Endothelial cell of umbilical vein (primary cell): ENCODE data around the gene BCL11B. TPM values are rescaled to one million over a fixed set of nuclear protein-coding genes. Genes with fewer than 3 reads are reported as not detected.

Experiments used
- BruUV-seq: library from RNA; stranded (reverse); fragments of 400-500 nt; replicated peaks from 2 replicates; lab custom pipeline; 2021; lab: Mats Ljungman, UMichigan
- CTCF ChIA-PET: fragments of 300-600, 350-600 bp; sonication (Branson Sonifier 250); formaldehyde crosslinking; loops from one replicate; lab custom pipeline; 2021; ENCODE audit warnings: antibody characterized with exemption, inconsistent platforms; lab: Charles Lee
- POLR2A ChIA-PET: fragments of 300-600, 350-600 bp; sonication (Branson Sonifier 250); formaldehyde crosslinking; loops from one replicate; lab custom pipeline; 2021; ENCODE audit warnings: antibody characterized with exemption, inconsistent platforms; lab: Charles Lee
- DNase-seq: peaks from one replicate; pipeline ENCODE4 v3.0.0-alpha.2; 2011; ENCODE audit warnings: low read depth, low spot score
- FAIRE-seq: peaks from 2 replicates; lab custom pipeline; 2011; peaks lifted over from hg19 to GRCh38; lab: Jason Lieb, UNC
- H2AFZ ChIP-seq: 2 replicates; pipeline ENCODE4 v1.6.0; 2012; ENCODE audit warnings: low read depth, low read length, control low read depth, inconsistent platforms
- H3K27ac ChIP-seq: 2 replicates; pipeline ENCODE4 v1.5.1; 2011; ENCODE audit warnings: low read depth, mild to moderate bottlenecking, control low read depth, low read length, moderate library complexity; ENCODE audit not compliant: insufficient read depth
- H3K27me3 ChIP-seq, 2 experiments: 2 replicates each; pipeline versions ENCODE4 v1.6.0 to v1.6.1; 2011; ENCODE audit warnings: low read length in 2 of 2, mixed read lengths in 1 of 2; ENCODE audit not compliant: control insufficient read depth in 2 of 2, insufficient read depth in 2 of 2
- H3K36me3 ChIP-seq, 2 experiments: 2 replicates in 1 of 2; 3 replicates in 1 of 2; pipeline ENCODE4 v1.5.1; 2011; ENCODE audit warnings: low read length in 2 of 2, mild to moderate bottlenecking in 1 of 2, moderate library complexity in 1 of 2; ENCODE audit not compliant: control insufficient read depth in 2 of 2, insufficient read depth in 2 of 2; ENCODE audit errors: extremely low read depth in 1 of 2
- H3K4me1 ChIP-seq: 3 replicates; pipeline ENCODE4 v1.5.1; 2011; ENCODE audit warnings: mild to moderate bottlenecking, low read length; ENCODE audit not compliant: control insufficient read depth, insufficient read depth; ENCODE audit errors: extremely low read depth
- H3K4me2 ChIP-seq: 2 replicates; pipeline ENCODE4 v1.6.1; 2011; ENCODE audit warnings: low read length, control low read depth, mixed read lengths; ENCODE audit not compliant: insufficient read depth
- H3K4me3 ChIP-seq, 3 experiments: fragments of 200-600 bp in 1 of 3; sonication (generic), shearing (Covaris generic) in 1 of 3; replicated peaks in 1 of 3; 2 replicates each; pipeline ENCODE4 v1.5.1; 2011 to 2016; ENCODE audit warnings: control low read depth in 3 of 3, low read length in 3 of 3, mild to moderate bottlenecking in 2 of 3, inconsistent platforms in 1 of 3, low read depth in 1 of 3, moderate library complexity in 1 of 3; ENCODE audit not compliant: insufficient read depth in 1 of 3
- H3K79me2 ChIP-seq: 2 replicates; pipeline ENCODE4 v1.6.0; 2012; ENCODE audit warnings: low read length, inconsistent platforms; ENCODE audit not compliant: control insufficient read depth, insufficient read depth
- H3K9ac ChIP-seq: replicated peaks from 2 replicates; pipeline ENCODE3; 2011; ENCODE audit warnings: low read length, control low read depth; ENCODE audit not compliant: insufficient read depth; ENCODE audit errors: extremely low read depth
- H3K9me1 ChIP-seq: replicated peaks from 3 replicates; pipeline ENCODE4 v1.6.0; 2011; ENCODE audit warnings: mild to moderate bottlenecking, low read length; ENCODE audit not compliant: control insufficient read depth, insufficient read depth; ENCODE audit errors: extremely low read depth
- H3K9me3 ChIP-seq: replicated peaks from 2 replicates; pipeline ENCODE4 v1.5.1; 2012; ENCODE audit warnings: low read length, inconsistent platforms; ENCODE audit not compliant: control insufficient read depth, insufficient read depth
- H4K20me1 ChIP-seq: replicated peaks from 2 replicates; pipeline ENCODE3; 2011; ENCODE audit warnings: mild to moderate bottlenecking, low read length; ENCODE audit not compliant: control insufficient read depth, insufficient read depth; ENCODE audit errors: extremely low read depth
- EZH2 ChIP-seq: IDR thresholded peaks from 2 replicates; pipeline ENCODE4 v1.6.1; 2012; ENCODE audit warnings: borderline replicate concordance, low read depth, mild to moderate bottlenecking, moderate library complexity, low read length, inconsistent platforms; ENCODE audit not compliant: severe bottlenecking
- FOS ChIP-seq: IDR thresholded peaks from 2 replicates; pipeline ENCODE4 v1.6.1; 2011; ENCODE audit warnings: mild to moderate bottlenecking, low read length, moderate library complexity, borderline replicate concordance; ENCODE audit not compliant: insufficient read depth
- GATA2 ChIP-seq: IDR thresholded peaks from 2 replicates; pipeline ENCODE4 v1.7.0; 2011; ENCODE audit warnings: low read depth, mild to moderate bottlenecking, moderate library complexity, mixed read lengths, low read length; ENCODE audit not compliant: insufficient read length, insufficient read depth
- JUN ChIP-seq: IDR thresholded peaks from 2 replicates; pipeline ENCODE4 v1.6.1; 2011; ENCODE audit warnings: borderline replicate concordance, low read depth; ENCODE audit not compliant: insufficient read length, insufficient read depth
- MYC ChIP-seq: IDR thresholded peaks from one replicate; pipeline ENCODE4 v1.6.1; 2011; ENCODE audit warnings: mild to moderate bottlenecking, low read depth, low read length
- POLR2A ChIP-seq: IDR thresholded peaks from 2 replicates; pipeline ENCODE4 v1.6.1; 2012; ENCODE audit warnings: low read depth, mild to moderate bottlenecking, control low read depth, low read length
- POLR2AphosphoS5 ChIP-seq: IDR thresholded peaks from 2 replicates; pipeline ENCODE4 v1.6.1; 2012; ENCODE audit warnings: low read depth, mild to moderate bottlenecking, control low read depth, low read length, moderate library complexity; ENCODE audit not compliant: insufficient read depth
- dilution Hi-C: fragments of 300-500 bp; cut with MboI; formaldehyde crosslinking; loops from one replicate; pipeline ENCODE4 v1.15.0; 2019; ENCODE audit warnings: low sequenced_read_pairs; ENCODE audit not compliant: extremely low pct_ligation_motif_present
- intact Hi-C: fragments of 100-400 bp; cut with micrococcal nuclease; formaldehyde crosslinking; loops from one replicate; pipeline ENCODE4 v1.10.0; 2022
- polyA plus RNA-seq, 4 experiments: library from polyadenylated mRNA; depleted of rRNA in 3 of 4; stranded (reverse) in 3 of 4; unstranded in 1 of 4; fragments of >200 nt; gene quantifications; 2 replicates each; pipeline versions ENCODE4 v1.2.1 to v1.2.3, GENCODE V29; 2011 to 2012; ENCODE audit warnings: missing spikeins in 1 of 4
- total RNA-seq: library from RNA; stranded (reverse); gene quantifications from 2 replicates; pipeline ENCODE4 v1.2.3, GENCODE V29; 2021
- TF ChIP-seq, protein P1 (sequence below), 2 donors: IDR thresholded peaks; 1 replicate in 1 of 2; 2 replicates in 1 of 2; pipeline ENCODE4 v1.5.1; 2011; ENCODE audit warnings: low read length in 2 of 2, mild to moderate bottlenecking in 2 of 2, moderate library complexity in 2 of 2, control low read depth in 1 of 2, inconsistent platforms in 1 of 2, low read depth in 1 of 2; ENCODE audit not compliant: insufficient read depth in 1 of 2; ENCODE audit errors: extremely low read depth in 1 of 2

Gene BCL11B
- total and polyA plus RNA-seq, 2 donors (not counting 3 experiments of a cell fraction or from before 2014, with no cell fraction given) = 0.03 to 0.07 TPM

DNA sequence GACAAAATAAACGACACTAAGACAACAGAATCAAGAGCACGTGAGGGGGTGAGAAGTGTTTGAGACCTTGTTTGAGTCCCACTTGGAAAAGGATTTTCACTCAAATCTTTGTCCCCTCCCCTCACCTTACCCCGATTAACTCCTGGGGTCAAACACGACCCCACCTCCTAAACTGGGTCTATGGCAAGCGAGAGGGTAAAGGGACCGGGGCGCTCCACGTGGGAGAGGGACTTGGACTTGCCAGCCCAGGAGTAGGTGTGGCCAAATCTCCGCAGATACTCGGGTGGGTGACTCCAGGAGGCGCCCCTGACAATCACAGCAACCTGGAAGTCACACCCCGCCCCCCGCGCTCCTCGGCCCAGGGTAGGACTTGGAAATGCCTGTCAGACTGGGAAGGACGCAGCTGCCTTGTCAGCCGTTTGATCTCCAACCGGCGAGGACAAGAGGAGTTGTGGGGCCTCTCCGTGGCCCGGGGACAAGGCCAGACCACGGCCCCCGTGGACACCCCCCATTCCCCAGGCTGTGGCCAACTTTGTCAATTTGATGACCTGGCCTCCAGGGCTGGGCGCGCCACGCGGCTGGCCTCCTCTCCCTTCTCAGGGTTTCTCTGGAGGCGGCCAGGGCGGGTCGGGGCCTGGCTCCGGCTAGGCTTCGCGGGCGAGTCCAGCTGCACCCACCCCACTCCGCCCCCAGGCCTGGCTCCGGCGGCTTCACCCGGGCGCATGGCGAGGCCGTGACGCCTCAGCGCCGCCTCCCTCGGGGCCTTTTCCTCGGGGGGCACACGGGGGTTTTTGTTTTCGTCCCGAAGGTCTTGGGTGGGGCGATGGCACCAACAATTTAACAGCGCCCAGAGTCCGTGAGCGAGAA is 1.1 kb upstream of the BCL11B start:
- H3K4me3 ChIP-seq = no peak overlapping the region
- H3K4me1 ChIP-seq = peaks cover 21% of the 10 kb centered on the region
- H4K20me1 ChIP-seq = no peaks in the 10 kb centered on the region
- TF ChIP-seq FOS (no peak), POLR2A (no peak), EZH2 (no peak), POLR2AphosphoS5 (no peak), JUN (no peak), GATA2 (no peak), MYC (no peak)
- TF ChIP-seq, protein P1, sequence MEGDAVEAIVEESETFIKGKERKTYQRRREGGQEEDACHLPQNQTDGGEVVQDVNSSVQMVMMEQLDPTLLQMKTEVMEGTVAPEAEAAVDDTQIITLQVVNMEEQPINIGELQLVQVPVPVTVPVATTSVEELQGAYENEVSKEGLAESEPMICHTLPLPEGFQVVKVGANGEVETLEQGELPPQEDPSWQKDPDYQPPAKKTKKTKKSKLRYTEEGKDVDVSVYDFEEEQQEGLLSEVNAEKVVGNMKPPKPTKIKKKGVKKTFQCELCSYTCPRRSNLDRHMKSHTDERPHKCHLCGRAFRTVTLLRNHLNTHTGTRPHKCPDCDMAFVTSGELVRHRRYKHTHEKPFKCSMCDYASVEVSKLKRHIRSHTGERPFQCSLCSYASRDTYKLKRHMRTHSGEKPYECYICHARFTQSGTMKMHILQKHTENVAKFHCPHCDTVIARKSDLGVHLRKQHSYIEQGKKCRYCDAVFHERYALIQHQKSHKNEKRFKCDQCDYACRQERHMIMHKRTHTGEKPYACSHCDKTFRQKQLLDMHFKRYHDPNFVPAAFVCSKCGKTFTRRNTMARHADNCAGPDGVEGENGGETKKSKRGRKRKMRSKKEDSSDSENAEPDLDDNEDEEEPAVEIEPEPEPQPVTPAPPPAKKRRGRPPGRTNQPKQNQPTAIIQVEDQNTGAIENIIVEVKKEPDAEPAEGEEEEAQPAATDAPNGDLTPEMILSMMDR (IDR thresholded peaks at IDR 0.05; ENCODE audit: extremely low read depth in 1 of 2, insufficient read depth in 1 of 2, low read depth in 1 of 2, low read length in 2 of 2) = no peak
- H3K36me3 ChIP-seq = no peaks in the 10 kb centered on the region
- BruUV-seq = no TSS peak
- H3K9me3 ChIP-seq = no peaks in the 10 kb centered on the region
- peaks cover 48 to 89% of the 10 kb centered on the region in 2 experiments for H3K27me3 ChIP-seq
- no peak overlapping the region for H2AFZ ChIP-seq
- H3K9ac ChIP-seq = no peak overlapping the region
- FAIRE-seq (no peak), DNase-seq (peak; percentile 9)
- no peaks in the 10 kb centered on the region for H3K79me2 ChIP-seq
- intact Hi-C loops = loop anchor here (5.0 kb wide), 1 partner anchor 144 kb away; no protein-coding TSS in a partner anchor
- H3K4me2 ChIP-seq = peak overlapping the region; percentile 85
- POLR2A ChIA-PET = no interaction called here
- no peaks in the 10 kb centered on the region for H3K9me1 ChIP-seq
- no peak overlapping the region for H3K27ac ChIP-seq
- CTCF ChIA-PET = interaction anchor here (1.4 kb wide), 1 partner anchor 11 kb away, joined by 3 read pairs; no protein-coding TSS in a partner anchor
- dilution Hi-C loops = no loop called here
